PC-9 (cell line): ENCODE results near the gene EVC2. TPM values are rescaled to one million over a fixed set of nuclear protein-coding genes. Genes with fewer than 3 reads are reported as not detected.

Source experiments
- BruUV-seq: library from RNA; stranded (reverse); fragments of 400-500 nt; replicated peaks from 2 replicates; lab custom pipeline; 2021; lab: Mats Ljungman, UMichigan
- CTCF ChIA-PET: fragments of 300-600 bp; sonication (Branson Sonifier 250); formaldehyde crosslinking; loops from one replicate; lab custom pipeline; 2022; ENCODE audit warnings: antibody characterized with exemption; lab: Charles Lee
- POLR2A ChIA-PET: fragments of 300-600 bp; sonication (Branson Sonifier 250); formaldehyde crosslinking; loops from one replicate; lab custom pipeline; 2022; ENCODE audit warnings: antibody characterized with exemption; ENCODE audit not compliant: unreplicated experiment; lab: Charles Lee
- DNase-seq, 2 experiments: peaks; one replicate each; pipeline versions ENCODE4 v3.0.0 to v3.0.0-alpha.2; 2015 to 2022; ENCODE audit warnings: mixed read lengths in 1 of 2
- H2AFZ ChIP-seq: fragments of 200-600 bp; sonication (generic); 2 replicates; pipeline ENCODE4 v1.8.1; 2017; ENCODE audit warnings: antibody characterized with exemption
- H3F3A ChIP-seq: fragments of 200-600 bp; sonication (generic); 2 replicates; pipeline ENCODE4 v1.8.1; 2017; ENCODE audit warnings: antibody characterized with exemption, mild to moderate bottlenecking, low read depth; ENCODE audit not compliant: insufficient read depth
- H3K27ac ChIP-seq: fragments of 200-600 bp; sonication (generic); 2 replicates; pipeline ENCODE4 v1.6.1; 2016; ENCODE audit warnings: mixed run types
- H3K27me3 ChIP-seq: fragments of 200-600 bp; sonication (generic); 2 replicates; pipeline ENCODE4 v1.6.1; 2016; ENCODE audit warnings: low read depth, mixed run types; ENCODE audit not compliant: insufficient read depth
- H3K36me3 ChIP-seq: fragments of 200-600 bp; sonication (generic); 2 replicates; pipeline ENCODE4 v1.6.1; 2016; ENCODE audit warnings: low read depth, mixed run types
- H3K4me1 ChIP-seq: fragments of 200-600 bp; sonication (generic); replicated peaks from 2 replicates; pipeline ENCODE4 v1.6.1; 2016; ENCODE audit warnings: mixed run types; ENCODE audit not compliant: insufficient read depth
- H3K4me2 ChIP-seq: fragments of 200-600 bp; sonication (generic); 2 replicates; pipeline ENCODE4 v1.6.1; 2017; ENCODE audit warnings: mixed run types
- H3K4me3 ChIP-seq: fragments of 200-600 bp; sonication (generic); 2 replicates; pipeline ENCODE4 v1.6.1; 2016; ENCODE audit warnings: mixed run types
- H3K79me2 ChIP-seq: fragments of 200-600 bp; sonication (generic); 2 replicates; pipeline ENCODE4 v1.6.1; 2017; ENCODE audit warnings: low read depth, mixed run types
- H3K9me2 ChIP-seq: fragments of 200-600 bp; sonication (generic); 2 replicates; pipeline ENCODE4 v1.8.1; 2017; ENCODE audit warnings: mild to moderate bottlenecking; ENCODE audit not compliant: insufficient read depth
- H3K9me3 ChIP-seq: fragments of 200-600 bp; sonication (generic); 2 replicates; pipeline ENCODE4 v1.8.1; 2016; ENCODE audit warnings: low read depth; ENCODE audit not compliant: insufficient read depth
- H4K20me1 ChIP-seq: fragments of 200-600 bp; sonication (generic); 2 replicates; pipeline ENCODE4 v1.8.1; 2017; ENCODE audit not compliant: insufficient read depth
- CTCF ChIP-seq: fragments of 200-600 bp; sonication (generic); conservative IDR thresholded peaks from 2 replicates; pipeline ENCODE4 v1.6.1; 2017; ENCODE audit warnings: mixed run types, antibody characterized with exemption, mild to moderate bottlenecking, moderate library complexity
- EZH2 ChIP-seq: fragments of 200-600 bp; sonication (generic); IDR thresholded peaks from 2 replicates; pipeline ENCODE4 v1.8.0; 2017; ENCODE audit warnings: antibody characterized with exemption, low read depth
- intact Hi-C: fragments of 100-400 bp; cut with micrococcal nuclease; formaldehyde crosslinking; loops from one replicate; pipeline ENCODE4 v1.10.0; 2022; ENCODE audit not compliant: unreplicated experiment
- total RNA-seq: library from RNA; stranded (reverse); gene quantifications from 2 replicates; pipeline ENCODE4 v1.2.3, GENCODE V29; 2021

Gene EVC2
- total RNA-seq, 1 experiment from 2014 or later, result 1.4 TPM

GRCh38 chr4:5676763-5677162 lies 31.6 kb downstream of the EVC2 start:
- no peaks in the 10 kb centered on the region for H3K36me3 ChIP-seq
- DNase-seq, result no peak
- CTCF ChIA-PET, result no interaction called here

GRCh38 chr4:5666741-5667140 lies 41.6 kb downstream of the EVC2 start:
- no peak overlapping the region for H2AFZ ChIP-seq
- DNase-seq, result no peak
- H3K9me3 ChIP-seq, result no peaks in the 10 kb centered on the region
- H3K79me2 ChIP-seq, result no peaks in the 10 kb centered on the region
- H3K36me3 ChIP-seq, result no peaks in the 10 kb centered on the region
- no peaks in the 10 kb centered on the region for H3F3A ChIP-seq
- no peaks in the 10 kb centered on the region for H4K20me1 ChIP-seq
- H3K27ac ChIP-seq, result no peak overlapping the region
- CTCF ChIA-PET, result no interaction called here
- no peaks in the 10 kb centered on the region for H3K4me1 ChIP-seq
- H3K4me2 ChIP-seq, result no peak overlapping the region
- TF ChIP-seq EZH2 (no peak), CTCF (no peak)
- BruUV-seq, result no TSS peak
- H3K27me3 ChIP-seq, result no peaks in the 10 kb centered on the region
- POLR2A ChIA-PET, result no interaction called here
- intact Hi-C loops, result no loop called here
- H3K4me3 ChIP-seq, result no peak overlapping the region
- H3K9me2 ChIP-seq, result no peaks in the 10 kb centered on the region

More at GRCh38 chr4:5676763-5677162, 31.6 kb downstream of the EVC2 start:
- Histone ChIP-seq H2AFZ (no peak overlapping the region), H3K27me3 (no peaks in the 10 kb centered on the region), H3K4me3 (no peak overlapping the region), H3K9me2 (no peaks in the 10 kb centered on the region), H3K4me2 (no peak overlapping the region), H3K27ac (no peak overlapping the region), H3K9me3 (no peaks in the 10 kb centered on the region), H3K4me1 (no peaks in the 10 kb centered on the region), H4K20me1 (no peaks in the 10 kb centered on the region), H3F3A (no peaks in the 10 kb centered on the region), H3K79me2 (no peaks in the 10 kb centered on the region)
- intact Hi-C loops, result no loop called here
- no TSS peak for BruUV-seq
- POLR2A ChIA-PET, result no interaction called here
- TF ChIP-seq CTCF, result no peak

GRCh38 chr4:5664778-5665177 lies 43.6 kb downstream of the EVC2 start:
- TF ChIP-seq CTCF, result no peak
- TF ChIP-seq EZH2, result no peak
- no peak overlapping the region for H2AFZ ChIP-seq
- no peak for DNase-seq
- ChIA-PET POLR2A (no interaction called here), CTCF (no interaction called here)
- H3K27ac ChIP-seq, result no peak overlapping the region
- H3K4me3 ChIP-seq, result no peak overlapping the region
- H3K4me2 ChIP-seq, result no peak overlapping the region
- H3K4me1 ChIP-seq, result no peaks in the 10 kb centered on the region
- intact Hi-C loops, result no loop called here
- H3K79me2 ChIP-seq, result no peaks in the 10 kb centered on the region
- H3F3A ChIP-seq, result no peaks in the 10 kb centered on the region
- H3K9me2 ChIP-seq, result no peaks in the 10 kb centered on the region
- BruUV-seq, result no TSS peak
- H3K36me3 ChIP-seq, result no peaks in the 10 kb centered on the region
- no peaks in the 10 kb centered on the region for H3K9me3 ChIP-seq
- H3K27me3 ChIP-seq, result no peaks in the 10 kb centered on the region
- no peaks in the 10 kb centered on the region for H4K20me1 ChIP-seq
